Measurements from ENCODE around the gene ARID1B.

The ARID1B gene

GRCh38 chr6:156791320-156791850 is 14.2 kb downstream of the ARID1B start:
- Histone ChIP-seq H3K4me1 (ENCODE audit: control insufficient read depth, insufficient read depth, low read length) (peaks cover 19% of the 10 kb centered on the region), H3K27me3 (ENCODE audit: control insufficient read depth, insufficient read depth, low read length, poor library complexity, severe bottlenecking) (no peaks in the 10 kb centered on the region), H3K36me3 (ENCODE audit: control insufficient read depth, insufficient read depth, low read length) (no peaks in the 10 kb centered on the region), H3K27ac (ENCODE audit: insufficient read depth, low read depth, low read length, poor library complexity, severe bottlenecking) (no peak overlapping the region), H3K9me3 (ENCODE audit: control insufficient read depth, low read length) (no peaks in the 10 kb centered on the region), H3K4me3 (ENCODE audit: insufficient read depth, low read depth, low read length) (no peak overlapping the region)
- 22 to 30% methylated on average over 9 to 10 of the region's 10 CpGs for WGBS, 2 experiments

DNA sequence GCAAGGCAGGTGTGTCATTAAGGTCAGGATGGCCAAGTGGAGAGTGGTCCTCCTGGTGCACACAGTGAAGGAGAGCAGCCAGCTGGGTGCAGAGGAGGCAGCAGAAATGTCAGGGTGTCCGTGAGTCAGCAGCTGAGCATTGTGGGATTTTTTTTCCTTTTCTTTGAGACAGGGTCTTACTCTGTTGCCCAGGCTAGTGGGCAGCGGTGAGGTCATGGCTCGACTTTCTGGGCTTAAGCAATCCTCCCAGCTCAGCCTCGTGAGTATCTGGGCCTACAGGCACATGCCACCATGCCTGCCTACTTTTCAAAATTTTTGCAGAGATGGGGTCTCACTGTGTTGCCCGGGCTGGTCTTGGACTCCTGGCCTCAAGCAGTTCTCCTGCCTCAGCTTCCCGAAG is 16.0 kb downstream of the ARID1B start:
- Histone ChIP-seq H3K27me3 (ENCODE audit: control insufficient read depth, insufficient read depth, low read length, poor library complexity, severe bottlenecking) (no peaks in the 10 kb centered on the region), H3K4me3 (ENCODE audit: insufficient read depth, low read depth, low read length) (no peak overlapping the region), H3K36me3 (ENCODE audit: control insufficient read depth, insufficient read depth, low read length) (no peaks in the 10 kb centered on the region), H3K9me3 (ENCODE audit: control insufficient read depth, low read length) (no peaks in the 10 kb centered on the region), H3K27ac (ENCODE audit: insufficient read depth, low read depth, low read length, poor library complexity, severe bottlenecking) (no peak overlapping the region), H3K4me1 (ENCODE audit: control insufficient read depth, insufficient read depth, low read length) (peaks cover 20% of the 10 kb centered on the region)
- 86 to 92% methylated on average over 6 of the region's 6 CpGs for WGBS, 2 experiments

DNA sequence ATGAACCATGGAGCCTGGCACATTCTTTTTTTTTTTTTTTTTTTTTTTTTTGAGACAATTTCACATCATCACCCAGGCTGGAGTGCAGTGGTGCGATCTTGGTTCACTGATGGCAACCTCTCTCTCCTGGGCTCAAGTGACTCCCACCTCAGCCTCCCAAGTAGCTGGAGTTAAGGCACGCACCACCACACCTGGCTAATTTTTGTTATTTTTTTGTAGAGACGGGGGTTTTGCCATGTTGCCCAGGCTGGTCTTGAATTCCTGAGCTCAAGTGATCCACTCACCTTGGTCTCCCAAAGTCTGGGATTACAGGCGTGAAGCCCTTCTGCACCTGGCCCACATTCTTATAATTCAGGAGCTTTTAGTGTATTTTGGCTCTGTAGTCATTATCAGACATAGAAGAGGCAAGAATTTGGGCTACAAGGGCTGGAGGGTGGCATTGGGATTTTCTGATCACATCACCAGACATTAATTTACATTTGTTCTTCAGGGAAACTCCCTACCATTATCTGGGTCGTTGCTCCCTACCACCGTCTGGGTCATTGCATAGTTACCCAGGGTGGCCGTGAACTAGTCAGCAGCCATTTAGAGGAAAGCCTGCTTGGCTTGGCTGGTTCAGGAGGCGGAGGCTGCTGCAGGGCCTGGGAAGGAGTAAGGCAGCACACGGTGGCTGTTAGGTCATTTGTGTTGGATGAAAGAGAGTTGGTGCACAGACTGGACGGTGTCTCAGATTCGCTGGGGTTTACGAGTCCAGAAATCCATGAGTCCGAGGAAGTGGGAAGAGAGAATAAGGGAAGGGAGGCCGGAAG is 17.6 kb downstream of the ARID1B start:
- Histone ChIP-seq H3K9me3 (ENCODE audit: control insufficient read depth, low read length) (no peaks in the 10 kb centered on the region), H3K4me3 (ENCODE audit: insufficient read depth, low read depth, low read length) (no peak overlapping the region), H3K36me3 (ENCODE audit: control insufficient read depth, insufficient read depth, low read length) (no peaks in the 10 kb centered on the region), H3K27me3 (ENCODE audit: control insufficient read depth, insufficient read depth, low read length, poor library complexity, severe bottlenecking) (no peaks in the 10 kb centered on the region), H3K27ac (ENCODE audit: insufficient read depth, low read depth, low read length, poor library complexity, severe bottlenecking) (no peak overlapping the region), H3K4me1 (ENCODE audit: control insufficient read depth, insufficient read depth, low read length) (peaks cover 17% of the 10 kb centered on the region)
- 80% methylated on average over 13 to 14 of the region's 14 CpGs for WGBS, 2 experiments

DNA sequence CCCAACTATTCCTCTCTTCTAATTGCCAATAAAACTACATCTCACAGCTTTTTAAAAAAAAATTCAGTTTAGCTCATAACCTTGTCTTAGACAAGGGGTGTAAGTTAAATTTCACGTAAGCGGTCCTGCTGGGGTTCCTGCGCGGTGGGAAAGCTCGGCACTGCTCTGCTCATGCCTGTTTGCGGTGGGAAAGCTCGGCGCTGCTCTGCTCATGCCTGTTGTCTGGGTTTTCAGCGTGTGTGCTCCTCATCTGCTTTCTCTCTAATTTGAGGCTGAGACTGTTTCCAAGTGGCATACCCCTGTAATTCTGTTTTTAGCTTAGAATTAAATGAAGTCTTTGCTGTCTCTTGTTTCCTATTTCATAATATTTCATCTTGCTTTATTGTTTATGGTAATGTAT is 18.6 kb downstream of the ARID1B start:
- H3K36me3 ChIP-seq (ENCODE audit: control insufficient read depth, insufficient read depth, low read length) = no peaks in the 10 kb centered on the region
- WGBS, 2 experiments = 89 to 91% methylated on average over 9 of the region's 9 CpGs
- H3K27ac ChIP-seq (ENCODE audit: insufficient read depth, low read depth, low read length, poor library complexity, severe bottlenecking) = no peak overlapping the region
- H3K9me3 ChIP-seq (ENCODE audit: control insufficient read depth, low read length) = no peaks in the 10 kb centered on the region
- H3K4me3 ChIP-seq (ENCODE audit: insufficient read depth, low read depth, low read length) = no peak overlapping the region
- no peaks in the 10 kb centered on the region for H3K27me3 ChIP-seq (ENCODE audit: control insufficient read depth, insufficient read depth, low read length, poor library complexity, severe bottlenecking)
- peaks cover 10% of the 10 kb centered on the region for H3K4me1 ChIP-seq (ENCODE audit: control insufficient read depth, insufficient read depth, low read length)

DNA sequence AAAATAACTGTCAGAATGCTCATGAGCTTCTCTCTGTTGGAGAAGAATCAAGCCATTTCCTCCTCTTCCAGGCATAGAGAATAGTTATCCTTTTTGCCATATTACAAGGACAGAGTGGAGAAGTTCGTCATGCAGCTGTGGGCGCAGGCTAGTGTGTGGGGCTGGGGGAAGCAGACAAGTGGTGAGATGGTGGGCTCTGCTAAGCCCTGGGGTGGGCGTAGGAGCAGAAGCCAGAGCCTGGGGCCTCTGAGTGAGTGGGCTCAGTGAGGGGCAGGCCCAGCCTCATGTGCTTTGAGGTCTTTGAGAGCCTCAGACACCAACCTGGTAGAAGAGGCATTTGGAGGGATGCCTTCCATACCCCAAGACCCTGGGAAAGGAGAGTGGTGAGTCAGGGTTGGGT is 19.4 kb downstream of the ARID1B start:
- Histone ChIP-seq H3K9me3 (ENCODE audit: control insufficient read depth, low read length) (no peaks in the 10 kb centered on the region), H3K27me3 (ENCODE audit: control insufficient read depth, insufficient read depth, low read length, poor library complexity, severe bottlenecking) (no peaks in the 10 kb centered on the region), H3K27ac (ENCODE audit: insufficient read depth, low read depth, low read length, poor library complexity, severe bottlenecking) (no peak overlapping the region), H3K4me1 (ENCODE audit: control insufficient read depth, insufficient read depth, low read length) (peaks cover 3% of the 10 kb centered on the region), H3K36me3 (ENCODE audit: control insufficient read depth, insufficient read depth, low read length) (no peaks in the 10 kb centered on the region), H3K4me3 (ENCODE audit: insufficient read depth, low read depth, low read length) (no peak overlapping the region)
- WGBS, 2 experiments = 92 to 95% methylated on average over 3 of the region's 3 CpGs

DNA sequence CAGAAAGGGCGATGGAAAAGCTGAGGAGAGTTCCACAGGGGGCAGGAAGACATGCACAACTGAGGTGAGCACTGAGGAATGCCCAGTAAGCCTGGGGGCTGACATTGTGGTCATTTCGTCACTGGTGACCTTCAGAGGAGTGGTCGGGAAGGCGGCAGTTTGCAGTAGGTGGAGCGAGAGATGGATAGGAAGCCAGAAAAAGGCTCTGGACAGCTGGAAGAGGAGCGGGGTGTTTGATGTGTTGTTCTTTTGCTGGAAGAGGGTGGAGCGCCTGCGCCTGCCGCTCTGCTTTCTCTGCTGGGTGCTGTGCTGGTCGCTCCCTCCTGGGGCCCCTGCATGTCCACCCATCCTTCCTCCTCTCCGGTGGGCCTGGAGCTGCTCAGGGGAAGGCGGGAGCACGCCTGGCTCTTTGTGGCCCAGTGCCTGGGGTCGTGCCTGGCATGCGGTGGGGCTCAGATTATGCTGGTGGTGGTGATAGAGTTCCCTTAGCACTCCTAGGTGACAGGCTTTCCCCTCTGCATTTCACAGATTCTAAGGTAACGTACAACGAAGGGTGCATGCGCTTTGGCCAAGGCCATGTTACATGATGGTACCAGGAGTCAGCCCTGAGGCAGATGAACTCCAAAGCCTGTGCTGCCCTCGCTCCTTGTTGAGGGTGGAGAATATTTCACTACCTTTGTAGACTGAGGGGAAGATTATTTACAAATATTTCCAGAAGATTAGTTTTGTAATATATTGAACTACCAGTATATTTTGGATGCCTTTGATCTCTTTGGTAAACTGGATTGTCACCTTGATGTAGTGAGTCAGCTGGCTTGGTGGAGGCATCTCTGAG is 20.9 kb downstream of the ARID1B start:
- WGBS, 2 experiments = 91 to 93% methylated on average over 19 of the region's 19 CpGs
- H3K27ac ChIP-seq (ENCODE audit: insufficient read depth, low read depth, low read length, poor library complexity, severe bottlenecking) = no peak overlapping the region
- H3K4me3 ChIP-seq (ENCODE audit: insufficient read depth, low read depth, low read length) = no peak overlapping the region
- no peaks in the 10 kb centered on the region for H3K36me3 ChIP-seq (ENCODE audit: control insufficient read depth, insufficient read depth, low read length)
- H3K9me3 ChIP-seq (ENCODE audit: control insufficient read depth, low read length) = no peaks in the 10 kb centered on the region
- peaks cover 3% of the 10 kb centered on the region for H3K4me1 ChIP-seq (ENCODE audit: control insufficient read depth, insufficient read depth, low read length)
- no peaks in the 10 kb centered on the region for H3K27me3 ChIP-seq (ENCODE audit: control insufficient read depth, insufficient read depth, low read length, poor library complexity, severe bottlenecking)

DNA sequence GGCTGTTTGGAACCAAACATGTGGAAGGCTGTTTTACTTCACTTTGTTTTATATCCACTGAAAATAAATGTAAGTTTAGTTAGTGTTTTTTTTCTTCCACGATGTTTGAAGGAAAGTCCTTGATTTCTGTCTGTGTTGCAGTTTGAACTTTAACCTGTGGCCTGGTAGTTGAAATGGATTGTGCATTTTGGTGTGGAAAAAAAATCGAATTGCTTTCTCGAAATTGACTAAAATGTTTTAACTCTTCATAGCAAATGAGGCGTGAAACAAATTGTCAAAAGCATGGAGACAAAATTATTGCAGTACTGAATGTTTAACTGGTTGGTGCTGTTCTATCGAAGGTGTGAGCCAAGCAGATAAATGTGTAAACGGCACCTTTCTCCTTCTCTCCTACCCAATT is 24.5 kb downstream of the ARID1B start:
- no peaks in the 10 kb centered on the region for H3K36me3 ChIP-seq (ENCODE audit: control insufficient read depth, insufficient read depth, low read length)
- no peaks in the 10 kb centered on the region for H3K27me3 ChIP-seq (ENCODE audit: control insufficient read depth, insufficient read depth, low read length, poor library complexity, severe bottlenecking)
- H3K4me1 ChIP-seq (ENCODE audit: control insufficient read depth, insufficient read depth, low read length) = no peaks in the 10 kb centered on the region
- H3K4me3 ChIP-seq (ENCODE audit: insufficient read depth, low read depth, low read length) = no peak overlapping the region
- H3K27ac ChIP-seq (ENCODE audit: insufficient read depth, low read depth, low read length, poor library complexity, severe bottlenecking) = no peak overlapping the region
- 95 to 96% methylated on average over 5 to 6 of the region's 6 CpGs for WGBS, 2 experiments
- H3K9me3 ChIP-seq (ENCODE audit: control insufficient read depth, low read length) = no peaks in the 10 kb centered on the region

- 97 to 100% methylated on average over 2 of the region's 2 CpGs for WGBS, 2 experiments
- H3K27ac ChIP-seq (ENCODE audit: insufficient read depth, low read depth, low read length, poor library complexity, severe bottlenecking) = no peak overlapping the region
- no peaks in the 10 kb centered on the region for H3K27me3 ChIP-seq (ENCODE audit: control insufficient read depth, insufficient read depth, low read length, poor library complexity, severe bottlenecking)
- H3K9me3 ChIP-seq (ENCODE audit: control insufficient read depth, low read length) = no peaks in the 10 kb centered on the region
- no peak overlapping the region for H3K4me3 ChIP-seq (ENCODE audit: insufficient read depth, low read depth, low read length)
- no peaks in the 10 kb centered on the region for H3K4me1 ChIP-seq (ENCODE audit: control insufficient read depth, insufficient read depth, low read length)
- H3K36me3 ChIP-seq (ENCODE audit: control insufficient read depth, insufficient read depth, low read length) = no peaks in the 10 kb centered on the region
These were observed 26.2 kb downstream of the ARID1B start for GRCh38 chr6:156803353-156803752.

- H3K27ac ChIP-seq (ENCODE audit: insufficient read depth, low read depth, low read length, poor library complexity, severe bottlenecking) = no peak overlapping the region
- no peaks in the 10 kb centered on the region for H3K4me1 ChIP-seq (ENCODE audit: control insufficient read depth, insufficient read depth, low read length)
- no peak overlapping the region for H3K4me3 ChIP-seq (ENCODE audit: insufficient read depth, low read depth, low read length)
- no peaks in the 10 kb centered on the region for H3K27me3 ChIP-seq (ENCODE audit: control insufficient read depth, insufficient read depth, low read length, poor library complexity, severe bottlenecking)
- whole genome bisulfite sequencing, 2 experiments = 74 to 95% methylated on average over 3 to 4 of the region's 4 CpGs
- no peaks in the 10 kb centered on the region for H3K36me3 ChIP-seq (ENCODE audit: control insufficient read depth, insufficient read depth, low read length)
- no peaks in the 10 kb centered on the region for H3K9me3 ChIP-seq (ENCODE audit: control insufficient read depth, low read length)
These were observed 27.2 kb downstream of the ARID1B start for GRCh38 chr6:156804402-156804801.

- Histone ChIP-seq H3K9me3 (ENCODE audit: control insufficient read depth, low read length) (no peaks in the 10 kb centered on the region), H3K4me1 (ENCODE audit: control insufficient read depth, insufficient read depth, low read length) (no peaks in the 10 kb centered on the region), H3K36me3 (ENCODE audit: control insufficient read depth, insufficient read depth, low read length) (no peaks in the 10 kb centered on the region), H3K27ac (ENCODE audit: insufficient read depth, low read depth, low read length, poor library complexity, severe bottlenecking) (no peak overlapping the region), H3K4me3 (ENCODE audit: insufficient read depth, low read depth, low read length) (no peak overlapping the region), H3K27me3 (ENCODE audit: control insufficient read depth, insufficient read depth, low read length, poor library complexity, severe bottlenecking) (no peaks in the 10 kb centered on the region)
- WGBS, 2 experiments = 92 to 98% methylated on average over 2 to 4 of the region's 4 CpGs
These were observed 29.0 kb downstream of the ARID1B start for GRCh38 chr6:156806155-156806554.

Data from ectodermal cell (in vitro differentiated cells).